ENCODE results near the gene CBX1.
A peak's percentile ranks its signal among the peaks of the same experiment; 100 is the strongest.
"Not testable (repeated sequence)": the region's sequence is repeated elsewhere in the genome, so short reads cannot be mapped to it uniquely, and the experiment has no call there.

CBX1 gene

DNA sequence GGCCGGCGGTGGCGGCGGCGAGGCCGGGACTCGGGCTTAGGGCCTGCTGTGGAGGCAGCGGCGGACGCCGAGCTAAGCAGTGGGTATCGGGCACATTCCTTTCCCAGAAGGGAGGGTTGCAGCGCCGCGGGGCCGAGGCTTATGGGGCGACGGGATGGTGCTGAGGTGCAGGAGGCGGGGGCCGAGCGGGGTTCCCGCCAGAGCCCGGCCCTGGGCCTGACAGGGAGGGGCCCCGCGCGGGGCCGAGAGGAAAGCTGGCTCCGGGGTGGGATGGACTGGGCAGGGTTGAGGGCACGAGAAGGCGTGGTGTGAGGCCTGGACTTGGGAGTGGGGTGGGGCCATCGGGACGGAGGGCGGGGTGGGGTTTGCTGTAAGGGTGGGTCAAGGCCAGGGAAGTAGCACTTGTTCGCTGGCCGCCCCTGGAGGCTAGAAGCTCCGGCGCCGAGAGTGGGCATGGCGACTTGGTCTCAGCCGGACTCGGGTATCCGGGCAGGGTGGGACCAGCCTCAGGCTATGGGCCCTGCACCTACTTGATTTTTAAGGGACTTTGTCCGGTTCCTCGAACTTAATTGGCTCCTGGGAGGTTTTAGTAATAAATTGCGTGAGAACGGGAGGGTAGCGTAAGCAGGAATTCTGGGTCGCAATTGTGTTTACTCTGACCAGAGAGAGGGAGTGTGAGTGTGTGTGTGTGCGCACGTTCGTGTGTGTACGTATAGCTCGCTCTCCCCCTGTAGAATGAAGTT lies 52.7 kb downstream of the CBX1 start:
- peak; percentile 86 for DNase-seq

- peak; percentile 100 for DNase-seq
Measured at GRCh38 chr17:48047741-48048383, 53.4 kb downstream of the CBX1 start, which contains the start of gene NFE2L1. NFE2L1 (plus strand) TSS chr17:48048359; CDS start chr17:48051119, 2,760 bp downstream.

DNA sequence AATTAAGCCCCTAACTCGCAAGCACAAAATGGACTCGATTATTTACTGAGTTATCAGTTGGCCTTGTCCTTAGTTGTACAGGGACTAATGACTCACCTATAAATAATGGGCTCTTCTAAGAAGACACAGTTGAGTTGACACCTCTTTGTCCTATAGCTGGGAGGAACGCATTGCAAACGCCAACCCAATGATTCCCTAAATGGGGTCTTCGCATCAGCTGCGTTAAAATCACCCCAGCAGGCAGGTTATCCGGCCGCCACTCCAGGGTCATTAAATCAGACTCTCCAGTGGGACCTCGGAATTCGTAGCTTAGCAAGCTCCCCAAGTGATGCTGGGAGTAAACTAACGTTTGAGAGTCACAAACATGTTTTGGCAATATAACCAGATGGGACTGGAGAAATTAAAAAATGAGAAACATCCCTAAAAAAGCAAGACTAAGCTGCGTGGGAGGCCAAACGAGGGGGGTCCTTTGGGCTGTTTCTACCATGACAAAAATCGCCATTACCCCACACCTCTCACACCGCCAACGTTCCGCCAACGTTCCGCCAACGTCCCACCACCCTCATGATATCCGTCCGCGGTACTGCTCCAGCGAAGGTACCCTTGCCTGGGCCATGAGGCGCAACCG lies 54.1 kb downstream of the CBX1 start:
- no peak for DNase-seq

GRCh38 chr17:48046296-48046695 lies 55.0 kb downstream of the CBX1 start:
- DNase-seq, result no peak

GRCh38 chr17:48045316-48046001 lies 55.8 kb downstream of the CBX1 start:
- DNase-seq, result no peak

GRCh38 chr17:48044851-48045250 lies 56.4 kb downstream of the CBX1 start:
- DNase-seq, result no peak

DNA sequence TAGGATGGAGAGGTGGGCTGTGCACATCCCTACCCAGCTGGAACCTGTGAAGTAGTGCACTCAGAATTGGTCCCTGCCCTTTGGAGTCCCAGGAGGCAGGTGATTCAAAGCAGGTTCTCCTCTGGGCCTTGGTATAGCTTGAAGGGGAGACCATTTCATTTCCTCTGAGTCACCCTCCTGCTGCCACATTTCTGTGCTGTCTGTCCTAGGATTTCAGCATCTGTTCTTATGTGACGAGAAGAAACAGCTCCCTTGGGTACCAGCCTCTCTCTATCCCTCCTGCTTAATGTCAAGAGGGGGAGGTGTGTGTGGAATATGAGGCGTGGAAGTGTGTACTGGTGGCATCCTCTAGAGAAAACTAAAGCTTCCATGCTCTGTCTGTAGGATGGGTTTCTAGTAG lies 58.1 kb downstream of the CBX1 start:
- DNase-seq, result no peak

DNA sequence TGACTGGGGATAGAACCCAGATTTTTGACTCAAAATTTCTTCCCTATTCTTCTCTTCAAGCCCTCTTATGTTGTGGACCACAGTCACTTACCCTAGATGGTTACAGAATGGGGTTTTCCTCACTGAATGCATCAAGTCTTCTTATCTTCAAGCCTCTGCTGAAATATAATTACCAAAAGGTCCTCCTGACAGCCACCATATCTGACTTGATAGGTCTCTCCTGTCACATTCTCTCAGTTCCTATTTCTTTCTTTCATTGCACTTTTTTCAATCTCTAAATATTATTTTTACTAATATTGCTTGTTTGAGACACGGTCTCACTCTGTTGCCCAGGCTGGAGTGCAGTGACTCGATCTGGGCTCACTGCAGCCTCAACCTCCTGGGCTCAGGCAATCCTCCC lies 62.6 kb downstream of the CBX1 start:
- no peak for DNase-seq

DNA sequence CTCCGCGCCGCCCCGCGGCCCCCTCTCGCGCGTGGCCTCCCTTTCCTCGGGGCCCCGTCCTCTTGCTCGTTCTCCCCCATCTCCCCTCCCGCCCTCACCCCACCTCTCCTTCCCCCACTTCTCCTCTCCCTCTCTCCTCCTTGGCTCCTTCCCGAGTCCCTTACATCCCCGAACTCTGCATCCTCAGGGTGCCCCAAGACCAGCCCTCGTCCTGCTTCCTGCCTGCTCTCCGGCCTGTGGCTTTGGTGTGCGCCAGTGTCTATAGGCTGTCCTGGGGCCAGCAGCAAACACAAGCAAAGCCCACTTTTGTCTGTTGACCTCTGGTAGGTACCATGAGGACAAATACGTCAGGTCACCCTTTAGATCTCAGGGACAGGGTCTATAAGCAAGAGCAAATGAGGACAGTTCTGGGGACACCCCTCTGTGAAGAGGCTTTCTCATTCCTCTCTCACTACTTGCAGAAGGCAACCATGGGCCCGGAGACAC lies 63.4 kb downstream of the CBX1 start:
- no peak for DNase-seq

DNA sequence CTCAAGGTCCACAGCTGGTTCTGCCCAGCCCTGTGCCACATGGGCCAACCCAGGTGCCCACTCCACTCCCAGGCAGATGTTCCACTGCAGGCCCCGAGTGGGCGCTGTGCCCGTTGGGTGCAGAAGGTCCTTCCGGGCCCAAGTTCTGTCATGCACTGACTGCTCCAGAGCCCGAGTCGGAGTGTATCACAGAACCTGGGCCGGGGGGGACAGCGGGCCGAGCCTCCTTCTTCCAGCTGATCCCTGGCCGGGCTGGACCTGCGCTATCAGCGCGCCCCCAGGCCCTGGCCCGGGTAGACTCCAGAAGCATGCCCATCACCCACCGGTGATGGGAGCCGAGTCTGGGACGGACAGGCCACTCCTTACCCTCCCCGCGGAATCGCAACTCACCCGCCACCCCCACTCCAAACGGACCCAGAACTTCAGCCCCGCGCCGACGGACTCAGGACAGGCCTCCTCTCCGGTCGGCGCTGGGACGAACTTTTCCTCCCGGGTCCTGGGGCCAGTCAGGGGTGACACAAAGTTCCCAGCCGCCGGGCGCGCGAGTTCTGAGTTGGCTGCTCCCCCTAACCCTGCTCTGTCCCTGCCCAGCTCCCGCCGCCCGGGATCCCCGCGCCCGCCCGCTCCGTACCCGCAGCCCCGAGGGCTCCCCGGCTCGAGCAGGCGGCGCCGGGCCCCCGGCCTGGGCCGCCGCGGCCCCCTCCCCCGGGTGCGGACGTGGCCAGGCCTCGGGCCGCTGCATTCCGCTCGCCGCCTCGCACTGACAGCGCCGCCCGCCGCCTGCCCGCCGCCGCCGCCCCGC lies 64.0 kb downstream of the CBX1 start, which contains the start of gene COPZ2:
Gene COPZ2, minus strand, starts transcription at position 762 of the 802 bp plus-strand sequence. Its CDS starts 20 bp downstream, at position 742.
- DNase-seq, result no peak

GRCh38 chr17:48036693-48037035 lies 64.6 kb downstream of the CBX1 start:
- no peak for DNase-seq

DNA sequence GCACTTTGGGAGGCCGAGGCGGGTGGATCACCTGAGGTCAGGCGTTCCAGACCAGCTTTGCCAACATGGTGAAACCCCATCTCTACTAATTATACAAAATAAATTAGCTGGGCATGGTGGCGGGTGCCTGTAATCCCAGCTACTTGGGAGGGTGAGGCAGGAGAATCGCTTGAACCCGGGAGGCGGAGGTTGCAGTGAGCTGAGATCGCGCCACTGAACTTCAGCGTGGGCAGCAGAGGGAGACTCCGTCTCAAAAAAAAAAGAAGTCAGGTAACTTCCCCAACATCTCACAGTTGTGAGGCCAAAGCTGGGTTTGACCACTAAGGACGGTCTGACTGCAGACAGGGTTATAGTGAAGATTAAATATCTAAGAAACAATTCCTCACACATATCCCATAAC lies 66.5 kb downstream of the CBX1 start:
- DNase-seq, result not testable (repeated sequence)

- DNase-seq, result no peak
Measured at GRCh38 chr17:48031966-48032365, 69.3 kb downstream of the CBX1 start.

GRCh38 chr17:48030531-48030930 lies 70.7 kb downstream of the CBX1 start:
- DNase-seq, result no peak

DNA sequence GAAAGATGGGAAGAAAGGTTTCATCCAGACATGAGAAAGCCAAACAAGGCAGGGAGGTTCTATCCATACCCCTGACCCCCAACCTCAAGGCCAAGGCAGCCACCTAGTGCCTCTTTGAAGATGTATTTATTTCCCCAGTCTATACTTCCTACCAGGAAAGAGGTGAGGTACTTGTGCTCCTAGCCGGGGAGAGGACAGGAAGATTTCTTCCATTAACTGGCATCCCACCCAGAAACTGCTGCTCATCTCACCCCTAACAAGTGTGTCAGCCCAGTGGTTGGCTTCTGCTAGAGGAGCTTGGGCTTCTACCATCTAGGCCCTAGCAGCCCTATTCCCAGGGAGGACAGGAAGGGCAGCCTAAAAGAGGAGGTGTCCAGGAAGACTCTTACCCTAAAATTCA lies 72.5 kb downstream of the CBX1 start:
- no peak for DNase-seq

GRCh38 chr17:48027322-48027981 lies 73.8 kb downstream of the CBX1 start:
- no peak for DNase-seq

DNA sequence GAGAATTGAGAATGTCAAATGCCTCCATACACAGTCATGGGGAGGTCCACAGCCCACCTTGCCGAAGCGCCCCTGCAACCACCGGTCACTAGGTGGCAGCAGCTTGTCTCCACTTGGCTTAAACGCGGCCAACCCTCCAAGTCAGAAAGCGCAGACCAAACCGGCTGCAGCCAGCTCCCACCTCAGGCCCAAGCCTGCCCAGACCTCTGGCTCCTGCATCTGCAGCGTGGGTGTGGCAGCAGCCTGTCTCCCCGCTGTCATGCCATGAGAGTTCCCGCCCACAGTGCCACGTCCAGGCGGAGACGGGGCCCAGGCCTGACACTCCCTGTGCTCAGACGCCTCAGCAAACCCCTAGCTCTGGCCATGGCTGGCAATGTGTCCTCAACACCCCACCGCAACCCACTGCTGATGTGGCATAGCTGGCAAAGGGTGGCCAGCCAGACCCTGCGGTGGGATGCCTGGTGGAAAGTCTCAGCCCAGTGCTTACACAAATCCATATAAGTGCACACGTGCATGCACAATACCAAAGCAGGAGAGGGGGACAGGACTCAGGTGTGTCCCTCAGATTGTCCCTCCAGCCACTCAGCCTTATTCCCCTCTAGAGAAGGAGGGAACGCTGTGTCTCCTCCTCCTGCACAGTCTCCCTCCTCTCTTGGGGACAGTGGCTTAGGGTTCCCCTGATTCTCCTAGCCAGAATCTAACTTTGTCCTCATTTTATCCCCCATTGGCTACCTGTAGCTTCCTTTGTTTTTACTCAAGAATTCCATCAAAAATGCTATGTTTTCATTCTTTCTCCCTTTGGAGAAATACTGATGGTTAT lies 74.6 kb downstream of the CBX1 start:
- DNase-seq, result peak; percentile 77

DNA sequence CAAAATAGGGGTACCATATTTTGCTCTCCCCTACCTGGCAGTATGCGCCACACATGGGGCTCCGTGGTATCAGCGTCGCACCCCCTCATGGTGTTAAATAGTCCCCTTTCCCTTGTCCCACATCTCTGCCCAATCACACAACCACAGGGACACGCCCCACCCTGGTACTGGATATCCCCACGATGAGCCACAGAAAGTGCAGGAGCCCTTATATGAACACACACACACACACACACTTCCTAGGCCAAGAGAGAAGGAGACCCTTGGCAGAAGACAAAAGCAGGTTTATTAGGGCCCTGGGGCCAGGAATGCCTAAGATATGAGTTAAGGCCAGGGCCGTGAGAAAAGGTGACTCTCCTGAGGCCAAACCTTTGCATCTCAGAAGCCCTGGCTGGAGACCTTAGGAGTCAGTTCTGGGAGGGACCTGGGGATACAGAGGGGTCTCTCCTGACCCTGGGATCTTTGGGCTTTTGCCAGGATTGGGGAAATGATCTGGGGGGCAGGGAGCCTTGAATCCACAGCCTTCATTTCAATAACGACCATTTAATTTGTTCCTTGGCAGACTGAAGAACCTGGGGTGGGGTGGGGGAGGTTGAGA lies 75.3 kb downstream of the CBX1 start:
- no peak for DNase-seq

DNA sequence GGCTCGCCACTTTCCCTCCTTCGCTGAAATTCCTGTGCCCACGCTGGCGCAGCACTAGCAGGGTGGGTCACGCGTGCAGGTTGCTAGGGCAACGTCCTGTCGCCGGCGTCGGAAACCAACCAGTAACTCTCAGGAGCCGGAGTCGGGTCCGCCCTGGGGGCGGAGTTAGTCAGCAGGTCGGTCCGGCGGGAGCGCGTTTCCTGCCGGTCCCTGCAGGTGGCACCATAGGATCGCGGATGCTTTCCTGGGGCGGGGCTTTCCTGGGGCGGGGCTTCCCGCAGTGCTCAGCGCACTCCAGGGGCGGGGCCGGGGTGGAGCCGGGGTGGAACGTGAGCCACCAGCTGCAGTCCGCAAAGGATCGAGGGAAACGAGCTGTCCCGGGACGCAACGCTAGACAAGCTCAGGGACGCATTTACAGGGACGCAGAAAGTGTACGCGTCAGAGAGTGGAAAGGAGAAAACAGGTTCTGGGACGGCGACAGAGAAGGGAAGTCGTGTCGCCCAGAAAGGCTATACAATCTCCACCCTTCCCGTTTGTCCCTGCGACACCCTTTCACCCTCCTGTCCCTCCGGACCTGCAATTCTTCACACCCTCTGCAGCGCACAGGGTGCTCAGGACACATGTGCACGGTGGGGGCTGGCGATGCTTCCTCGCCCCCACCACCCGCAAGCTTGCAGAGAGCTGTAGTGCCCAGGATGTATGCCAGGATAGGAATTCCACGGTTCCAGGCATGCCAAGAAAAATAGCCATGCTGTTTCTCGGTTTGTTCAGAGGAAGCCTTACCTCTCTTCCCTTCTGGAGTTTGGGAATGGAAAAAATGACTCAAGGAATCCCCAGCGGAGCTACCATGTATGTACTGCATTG lies 76.0 kb downstream of the CBX1 start:
- DNase-seq, result peak; percentile 96
